CD14-positive monocyte (primary cell): ENCODE data around the gene RAET1E. TPM values are rescaled to one million over a fixed set of nuclear protein-coding genes. Genes with fewer than 3 reads are reported as not detected.
A peak's percentile ranks its signal among the peaks of the same experiment; 100 is the strongest.

Experiments used
- DNase-seq, 3 donors: peaks; one replicate each; pipeline ENCODE4 v3.0.0-alpha.2; 2011 to 2022
- H2AFZ ChIP-seq: 2 replicates; pipeline ENCODE4 v1.6.0; 2012; ENCODE audit warnings: mild to moderate bottlenecking, low read depth, low read length, inconsistent platforms; ENCODE audit not compliant: insufficient read depth, poor library complexity, severe bottlenecking
- H3K27ac ChIP-seq, 2 donors: 1 replicate in 1 of 2; 2 replicates in 1 of 2; pipeline ENCODE4 v1.5.1; 2012 to 2013; ENCODE audit warnings: low read length in 2 of 2, control low read depth in 1 of 2, inconsistent platforms in 1 of 2, low read depth in 1 of 2, mild to moderate bottlenecking in 1 of 2
- H3K27me3 ChIP-seq, 2 donors: one replicate each; pipeline versions ENCODE4 v1.6.0 to v1.6.1; 2011 to 2013; ENCODE audit warnings: low read length in 2 of 2; ENCODE audit not compliant: control insufficient read depth in 2 of 2, insufficient read depth in 2 of 2
- H3K36me3 ChIP-seq, 2 donors: replicated peaks in 1 of 2; 1 replicate in 1 of 2; 2 replicates in 1 of 2; pipeline versions ENCODE4 v1.5.1 to v1.6.1; 2012 to 2013; ENCODE audit warnings: low read length in 2 of 2, control low read depth in 1 of 2, inconsistent platforms in 1 of 2, mild to moderate bottlenecking in 1 of 2; ENCODE audit not compliant: insufficient read depth in 2 of 2, control insufficient read depth in 1 of 2
- H3K4me1 ChIP-seq, 2 donors: 1 replicate in 1 of 2; 2 replicates in 1 of 2; pipeline versions ENCODE4 v1.5.1 to v1.6.1; 2012 to 2013; ENCODE audit warnings: low read length in 2 of 2, control low read depth in 1 of 2, inconsistent platforms in 1 of 2, mild to moderate bottlenecking in 1 of 2, moderate library complexity in 1 of 2; ENCODE audit not compliant: insufficient read depth in 2 of 2, control insufficient read depth in 1 of 2
- H3K4me2 ChIP-seq: replicated peaks from 2 replicates; pipeline ENCODE3; 2012; ENCODE audit warnings: low read length, moderate library complexity, mild to moderate bottlenecking; ENCODE audit not compliant: poor library complexity, severe bottlenecking; ENCODE audit errors: extremely low read depth
- H3K4me3 ChIP-seq, 3 experiments: fragments of 200-600 bp in 1 of 3; sonication (generic) in 1 of 3; replicated peaks in 1 of 3; 1 replicate in 2 of 3; 2 replicates in 1 of 3; pipeline ENCODE4 v1.5.1; 2011 to 2013; ENCODE audit warnings: low read length in 3 of 3, mild to moderate bottlenecking in 3 of 3, control low read depth in 2 of 3, low read depth in 2 of 3, inconsistent platforms in 1 of 3, moderate library complexity in 1 of 3
- H3K79me2 ChIP-seq: 2 replicates; pipeline ENCODE4 v1.6.0; 2012; ENCODE audit warnings: mild to moderate bottlenecking, control low read depth, inconsistent platforms, low read length, moderate library complexity; ENCODE audit not compliant: insufficient read depth
- H3K9ac ChIP-seq: 2 replicates; pipeline ENCODE4 v1.6.0; 2017; ENCODE audit warnings: low read length, mild to moderate bottlenecking; ENCODE audit not compliant: insufficient read depth, poor library complexity, severe bottlenecking
- H3K9me3 ChIP-seq, 2 donors: replicated peaks in 1 of 2; 1 replicate in 1 of 2; 2 replicates in 1 of 2; pipeline versions ENCODE4 v1.5.1 to v1.6.1; 2012 to 2013; ENCODE audit warnings: low read length in 2 of 2, control low read depth in 1 of 2; ENCODE audit not compliant: control insufficient read depth in 1 of 2, insufficient read depth in 1 of 2
- H4K20me1 ChIP-seq: 2 replicates; pipeline ENCODE4 v1.6.0; 2012; ENCODE audit warnings: mild to moderate bottlenecking, low read length, control low read depth, moderate library complexity; ENCODE audit not compliant: insufficient read depth
- H3K27ac Mint-ChIP-seq, 7 donors: one replicate each; pipeline ENCODE4 v1.8.0; 2020; ENCODE audit warnings: mild to moderate bottlenecking in 7 of 7, mixed read lengths in 7 of 7, moderate library complexity in 6 of 7, inconsistent platforms in 2 of 7
- H3K27me3 Mint-ChIP-seq, 3 donors: one replicate each; pipeline ENCODE4 v1.8.0; 2021 to 2022; ENCODE audit warnings: low read depth in 3 of 3, mild to moderate bottlenecking in 3 of 3, mixed read lengths in 3 of 3, moderate library complexity in 3 of 3, inconsistent platforms in 1 of 3
- H3K36me3 Mint-ChIP-seq, 2 donors: one replicate each; pipeline ENCODE4 v1.8.0; 2020; ENCODE audit warnings: mixed read lengths in 2 of 2, inconsistent platforms in 1 of 2, mild to moderate bottlenecking in 1 of 2
- H3K4me1 Mint-ChIP-seq: one replicate; pipeline ENCODE4 v1.8.0; 2020; ENCODE audit warnings: mild to moderate bottlenecking, mixed read lengths
- H3K4me3 Mint-ChIP-seq, 2 donors: one replicate each; pipeline ENCODE4 v1.8.0; 2020; ENCODE audit warnings: mild to moderate bottlenecking in 2 of 2, mixed read lengths in 2 of 2, moderate library complexity in 1 of 2
- H3K9me3 Mint-ChIP-seq, 7 donors: one replicate each; pipeline ENCODE4 v1.8.0; 2020 to 2022; ENCODE audit warnings: mixed read lengths in 7 of 7, mild to moderate bottlenecking in 6 of 7, moderate library complexity in 6 of 7, inconsistent platforms in 2 of 7
- WGBS: methylation state at CpG from one replicate; pipeline ENCODE4 v1.1.5; 2013; ENCODE audit warnings: missing lambda C conversion rate; ENCODE audit not compliant: insufficient coverage; 5-methylcytosine and 5-hydroxymethylcytosine counted together
- intact Hi-C, 2 donors: fragments of 100-400 bp; cut with micrococcal nuclease; formaldehyde crosslinking; loops; one replicate each; pipeline versions ENCODE4 v1.15.0 to v1.15.1; 2023
- polyA plus RNA-seq, 3 donors: library from polyadenylated mRNA; depleted of rRNA in 1 of 3; unstranded in 2 of 3; stranded (reverse) in 1 of 3; fragments of 300-500 nt in 2 of 3; fragments of >200 nt in 1 of 3; fragmentation: Illumina TruSeq in 2 of 3; gene quantifications; 1 replicate in 2 of 3; 2 replicates in 1 of 3; pipeline ENCODE4 v1.2.3, GENCODE V29; 2012 to 2021
- TF ChIP-seq, protein P1 (sequence below): fragments of 200-600 bp; IDR thresholded peaks from one replicate; pipeline ENCODE4 v1.8.0; 2022; ENCODE audit warnings: antibody characterized with exemption, mild to moderate bottlenecking

The RAET1E gene
- polyA plus RNA-seq, 3 donors, result not detected

DNA sequence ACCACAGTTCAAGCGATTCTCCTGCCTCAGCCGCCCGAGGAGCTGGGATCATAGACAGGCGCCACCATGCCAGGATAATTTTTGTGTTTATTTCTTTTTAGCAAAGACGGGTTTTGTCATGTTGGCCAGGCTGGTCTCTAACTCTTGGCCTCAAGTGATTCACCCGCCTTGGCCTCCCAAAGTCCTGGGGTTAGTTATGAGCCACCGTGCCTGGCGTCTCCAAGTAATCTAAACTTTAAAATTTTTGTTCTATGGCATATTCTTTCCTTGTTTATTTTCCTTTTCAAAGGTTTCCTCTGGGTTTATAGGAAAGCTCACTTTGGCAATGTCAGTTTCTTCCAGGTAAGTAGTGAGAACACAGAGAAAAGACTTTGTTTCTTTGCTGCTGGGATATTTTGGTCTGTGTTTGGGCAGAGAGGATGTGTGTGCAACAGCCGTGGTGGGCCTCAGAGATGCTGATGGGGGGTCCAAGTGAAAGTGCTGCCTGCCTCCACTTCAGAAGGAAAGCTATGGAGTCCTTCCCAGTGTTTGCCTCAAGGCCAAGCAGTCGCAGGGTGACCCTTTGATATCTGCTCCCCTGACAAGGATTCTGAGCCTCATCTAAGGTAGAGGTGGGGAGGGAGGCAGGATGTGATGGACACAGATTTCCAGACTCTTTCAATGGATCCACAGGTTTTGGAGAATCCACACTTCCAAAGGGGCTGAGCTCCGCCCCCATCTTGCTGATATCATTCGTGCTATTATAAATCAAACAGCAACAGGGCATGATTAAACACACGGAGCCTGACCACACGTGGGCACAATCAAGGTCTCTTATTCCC, 36.1 kb downstream of the RAET1E start:
- no peak overlapping the region for H2AFZ ChIP-seq
- Mint-ChIP-seq H3K27ac (no peak overlapping the region), H3K4me1 (peaks cover 21% of the 10 kb centered on the region), H3K36me3 (no peaks in the 10 kb centered on the region), H3K9me3 (no peaks in the 10 kb centered on the region), H3K4me3 (peak overlapping the region; percentile 20 to 44), H3K27me3 (peaks cover 2 to 11% (median 4%) of the 10 kb centered on the region in 3 donors)
- H3K9me3 ChIP-seq, result no peaks in the 10 kb centered on the region
- DNase-seq, result no peak
- H3K4me2 ChIP-seq, result no peak overlapping the region
- TF ChIP-seq, protein P1, sequence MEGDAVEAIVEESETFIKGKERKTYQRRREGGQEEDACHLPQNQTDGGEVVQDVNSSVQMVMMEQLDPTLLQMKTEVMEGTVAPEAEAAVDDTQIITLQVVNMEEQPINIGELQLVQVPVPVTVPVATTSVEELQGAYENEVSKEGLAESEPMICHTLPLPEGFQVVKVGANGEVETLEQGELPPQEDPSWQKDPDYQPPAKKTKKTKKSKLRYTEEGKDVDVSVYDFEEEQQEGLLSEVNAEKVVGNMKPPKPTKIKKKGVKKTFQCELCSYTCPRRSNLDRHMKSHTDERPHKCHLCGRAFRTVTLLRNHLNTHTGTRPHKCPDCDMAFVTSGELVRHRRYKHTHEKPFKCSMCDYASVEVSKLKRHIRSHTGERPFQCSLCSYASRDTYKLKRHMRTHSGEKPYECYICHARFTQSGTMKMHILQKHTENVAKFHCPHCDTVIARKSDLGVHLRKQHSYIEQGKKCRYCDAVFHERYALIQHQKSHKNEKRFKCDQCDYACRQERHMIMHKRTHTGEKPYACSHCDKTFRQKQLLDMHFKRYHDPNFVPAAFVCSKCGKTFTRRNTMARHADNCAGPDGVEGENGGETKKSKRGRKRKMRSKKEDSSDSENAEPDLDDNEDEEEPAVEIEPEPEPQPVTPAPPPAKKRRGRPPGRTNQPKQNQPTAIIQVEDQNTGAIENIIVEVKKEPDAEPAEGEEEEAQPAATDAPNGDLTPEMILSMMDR, result no peak
- H3K4me1 ChIP-seq, result peaks cover 16 to 26% of the 10 kb centered on the region in 2 donors
- no peaks in the 10 kb centered on the region for H3K79me2 ChIP-seq
- H3K27ac ChIP-seq, result no peak overlapping the region
- 82% methylated on average over 8 of the region's 14 CpGs for WGBS
- H3K36me3 ChIP-seq, result no peaks in the 10 kb centered on the region
- H3K9ac ChIP-seq, result no peak overlapping the region
- no peaks in the 10 kb centered on the region for H4K20me1 ChIP-seq
- H3K4me3 ChIP-seq, result no peak overlapping the region
- H3K27me3 ChIP-seq, result no peaks in the 10 kb centered on the region
- intact Hi-C loops, result loop anchor here in 1 of 2 donors (10.0 kb wide), 1 partner anchor 137 kb away; no protein-coding TSS in a partner anchor

DNA sequence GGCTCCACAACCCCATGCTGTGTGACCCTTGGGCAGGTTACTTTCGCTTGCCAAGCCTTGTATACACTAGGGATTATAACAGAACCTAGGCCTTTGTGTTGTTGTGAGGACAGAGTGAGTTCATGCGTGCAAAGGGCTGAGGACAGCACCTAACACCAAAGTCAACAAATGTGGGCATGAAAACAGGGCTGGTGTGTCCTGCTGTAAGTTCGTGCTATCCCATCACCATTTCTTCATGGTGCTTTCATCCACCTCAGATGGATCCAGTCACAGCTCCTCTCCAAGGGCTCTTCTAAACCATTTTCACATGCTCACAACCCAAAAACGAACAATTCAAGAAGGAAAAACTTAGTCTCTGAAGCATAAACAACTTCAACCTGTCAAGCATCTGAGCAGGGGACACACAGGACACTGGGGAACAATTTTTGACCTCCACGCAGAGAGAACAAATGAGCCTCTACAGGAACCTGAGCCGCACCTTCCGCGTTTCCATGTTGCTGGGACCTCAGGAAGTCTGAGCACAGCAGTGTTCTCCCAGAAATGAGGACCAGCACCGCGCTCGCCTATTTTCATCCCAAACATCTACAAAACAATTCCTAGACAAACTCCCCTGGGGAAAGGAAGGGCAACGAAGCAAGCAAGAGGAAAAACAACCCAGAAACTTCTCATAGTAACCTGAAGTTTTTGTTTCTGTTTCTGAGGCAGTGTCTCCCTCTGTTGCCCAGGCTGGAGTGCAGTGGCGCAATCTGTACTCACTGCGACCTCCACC, 36.9 kb downstream of the RAET1E start:
- no peak overlapping the region for H3K9ac ChIP-seq
- intact Hi-C loops, result loop anchor here in 1 of 2 donors (10.0 kb wide), 1 partner anchor 136 kb away; no protein-coding TSS in a partner anchor
- no peak overlapping the region for H3K27ac Mint-ChIP-seq
- no peaks in the 10 kb centered on the region for H3K9me3 ChIP-seq
- H4K20me1 ChIP-seq, result no peaks in the 10 kb centered on the region
- H3K4me3 Mint-ChIP-seq, result peak overlapping the region in 1 of 2 donors; percentile 44
- TF ChIP-seq, protein P1, result no peak
- no peak overlapping the region for H3K4me2 ChIP-seq
- peaks cover 16 to 26% of the 10 kb centered on the region in 2 donors for H3K4me1 ChIP-seq
- no peaks in the 10 kb centered on the region for H3K27me3 ChIP-seq
- H3K27me3 Mint-ChIP-seq, result peaks cover 2 to 11% (median 4%) of the 10 kb centered on the region in 3 donors
- no peak overlapping the region for H3K27ac ChIP-seq
- H3K4me1 Mint-ChIP-seq, result peaks cover 21% of the 10 kb centered on the region
- no peaks in the 10 kb centered on the region for H3K36me3 ChIP-seq
- no peak overlapping the region for H3K4me3 ChIP-seq
- no peak for DNase-seq
- WGBS, result 93% methylated on average over 10 of the region's 14 CpGs
- H3K36me3 Mint-ChIP-seq, result no peaks in the 10 kb centered on the region
- no peaks in the 10 kb centered on the region for H3K9me3 Mint-ChIP-seq
- H3K79me2 ChIP-seq, result no peaks in the 10 kb centered on the region
- H2AFZ ChIP-seq, result no peak overlapping the region
